GM19438 (cell line): ENCODE results near the gene NAALADL2.

Experiments
- ATAC-seq: cut with Tn5 transposase; IDR thresholded peaks from one replicate; pipeline ENCODE4 v1.9.1; 2021; ENCODE audit warnings: low read depth; ENCODE audit not compliant: unreplicated experiment

The NAALADL2 gene

DNA sequence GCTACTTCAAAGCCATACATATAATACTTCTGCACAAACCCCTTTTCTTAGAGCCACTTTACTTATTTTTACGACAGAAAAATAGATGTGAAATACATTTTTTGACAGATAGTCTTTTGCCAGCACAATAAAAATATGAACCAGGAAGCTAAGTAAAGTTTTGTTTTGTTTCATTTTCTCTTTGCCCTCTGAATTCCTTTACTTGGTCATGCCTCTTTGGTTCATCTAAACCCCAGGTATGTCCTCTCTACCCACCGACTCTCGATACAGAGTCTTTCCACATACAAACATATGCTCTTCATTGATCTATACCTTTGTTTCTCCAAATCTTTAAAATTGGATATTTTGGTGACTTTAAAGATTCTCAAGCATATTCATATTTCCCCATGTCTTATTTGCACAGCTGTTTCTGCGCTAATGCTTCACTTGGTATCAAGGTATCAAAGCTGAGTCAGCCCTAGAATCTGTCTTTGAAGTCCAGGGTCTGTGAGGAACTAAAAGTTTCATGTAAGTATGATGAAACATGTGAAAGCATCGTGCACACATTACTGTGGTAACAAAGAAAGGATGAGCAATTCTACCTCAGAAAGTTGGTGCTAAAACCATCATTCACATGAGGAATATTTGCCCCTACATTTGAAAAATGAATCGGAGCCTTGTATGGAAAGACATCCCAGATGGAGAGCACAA lies 845.4 kb downstream of the NAALADL2 start:
- no peak for ATAC-seq

DNA sequence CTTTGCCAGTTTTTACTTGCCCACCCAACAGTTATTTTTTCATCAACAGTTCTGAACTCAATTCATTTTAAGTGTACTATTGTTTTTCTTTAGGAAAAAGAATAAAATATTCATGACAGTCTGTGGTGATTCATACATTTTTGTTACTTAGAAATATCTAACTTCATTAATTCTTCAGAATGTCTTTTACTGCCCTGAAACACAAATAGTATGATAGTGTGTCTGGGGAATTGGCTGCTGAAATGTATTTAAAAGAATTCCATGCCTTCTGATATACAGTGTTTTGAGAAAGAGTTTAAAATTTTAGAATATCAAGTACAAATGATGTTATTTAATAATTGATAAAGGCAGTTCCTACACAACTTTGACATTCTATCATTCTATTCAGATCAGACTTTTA lies 854.1 kb downstream of the NAALADL2 start:
- ATAC-seq: no peak

- no peak for ATAC-seq
These were observed 857.3 kb downstream of the NAALADL2 start for GRCh38 chr3:175716446-175716845.

DNA sequence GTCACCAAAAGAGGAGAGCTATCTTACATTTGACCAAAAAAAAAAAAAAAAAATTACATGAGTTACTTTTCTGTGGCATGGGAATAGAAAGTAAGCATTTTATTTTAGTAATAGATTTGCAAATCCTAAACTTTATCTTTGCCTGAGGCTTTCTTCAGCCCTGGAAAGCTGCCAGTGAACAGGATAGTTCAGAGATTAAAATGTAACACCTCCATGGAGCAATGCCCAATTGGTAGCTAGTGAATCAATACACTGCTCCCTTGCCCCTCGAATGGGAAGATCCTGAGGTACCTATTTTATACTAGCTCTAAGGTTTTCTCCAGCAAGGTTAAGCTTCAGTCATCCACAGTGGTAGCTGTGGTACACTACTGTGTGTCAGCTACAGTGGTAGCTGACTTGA lies 867.1 kb downstream of the NAALADL2 start:
- no peak for ATAC-seq

DNA sequence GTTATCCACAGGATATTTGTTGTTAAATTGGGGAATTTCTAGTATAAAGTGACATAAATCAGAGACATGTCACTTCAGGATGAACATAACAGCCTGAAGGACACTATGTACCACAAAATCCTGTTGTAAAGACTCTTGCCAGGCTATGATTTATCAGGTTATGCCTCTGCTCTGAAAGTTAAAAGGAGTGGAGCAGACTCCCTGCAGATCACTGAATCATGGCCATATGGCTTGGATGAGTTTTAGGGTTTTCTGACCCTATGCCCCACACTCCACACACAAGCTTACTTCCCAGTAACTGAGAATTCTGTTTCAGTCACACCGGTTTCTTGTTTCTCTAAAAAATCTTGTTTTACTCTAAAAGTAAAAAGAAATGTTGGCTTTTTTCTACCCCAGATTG lies 869.4 kb downstream of the NAALADL2 start:
- no peak for ATAC-seq

DNA sequence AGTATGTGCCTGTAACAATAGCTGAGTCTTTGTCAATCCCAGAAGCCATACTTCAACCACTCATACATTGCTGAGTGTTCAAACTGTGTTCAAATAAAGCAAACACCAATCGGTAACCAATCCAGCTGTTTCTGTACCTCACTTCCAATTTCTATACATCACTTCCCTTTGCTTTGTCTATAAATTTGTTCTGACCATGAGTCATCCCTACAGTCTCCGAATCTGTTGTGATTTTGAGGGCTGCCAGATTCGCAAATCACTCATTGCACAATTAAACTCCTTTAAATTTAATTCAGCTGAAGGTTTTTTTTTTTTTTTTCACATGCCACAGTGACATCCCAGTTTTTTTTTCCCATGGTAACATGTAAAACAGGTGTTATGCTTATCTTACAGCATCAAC lies 870.3 kb downstream of the NAALADL2 start:
- ATAC-seq: no peak

GRCh38 chr3:175731543-175731942 lies 872.4 kb downstream of the NAALADL2 start:
- ATAC-seq: no peak

GRCh38 chr3:175732017-175732416 lies 872.9 kb downstream of the NAALADL2 start:
- no peak for ATAC-seq

DNA sequence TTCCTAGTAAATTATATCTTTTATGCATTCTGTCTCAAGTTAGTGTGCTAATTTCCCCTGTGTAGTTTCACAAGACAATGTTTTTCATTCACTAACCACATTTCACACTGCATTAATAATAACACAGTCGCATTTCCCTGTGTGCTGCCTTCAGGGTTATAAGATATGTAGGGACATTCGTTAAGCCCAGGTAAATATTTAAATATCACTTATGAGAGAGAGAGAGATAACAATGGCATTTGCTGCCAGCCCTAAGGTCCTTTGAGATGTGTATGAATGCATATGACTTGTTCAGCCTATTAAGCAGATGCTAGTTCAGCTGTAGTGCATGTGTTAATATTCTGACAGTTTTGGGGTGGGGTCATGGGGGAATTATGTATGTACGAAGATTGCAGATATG lies 876.7 kb downstream of the NAALADL2 start:
- no peak for ATAC-seq

DNA sequence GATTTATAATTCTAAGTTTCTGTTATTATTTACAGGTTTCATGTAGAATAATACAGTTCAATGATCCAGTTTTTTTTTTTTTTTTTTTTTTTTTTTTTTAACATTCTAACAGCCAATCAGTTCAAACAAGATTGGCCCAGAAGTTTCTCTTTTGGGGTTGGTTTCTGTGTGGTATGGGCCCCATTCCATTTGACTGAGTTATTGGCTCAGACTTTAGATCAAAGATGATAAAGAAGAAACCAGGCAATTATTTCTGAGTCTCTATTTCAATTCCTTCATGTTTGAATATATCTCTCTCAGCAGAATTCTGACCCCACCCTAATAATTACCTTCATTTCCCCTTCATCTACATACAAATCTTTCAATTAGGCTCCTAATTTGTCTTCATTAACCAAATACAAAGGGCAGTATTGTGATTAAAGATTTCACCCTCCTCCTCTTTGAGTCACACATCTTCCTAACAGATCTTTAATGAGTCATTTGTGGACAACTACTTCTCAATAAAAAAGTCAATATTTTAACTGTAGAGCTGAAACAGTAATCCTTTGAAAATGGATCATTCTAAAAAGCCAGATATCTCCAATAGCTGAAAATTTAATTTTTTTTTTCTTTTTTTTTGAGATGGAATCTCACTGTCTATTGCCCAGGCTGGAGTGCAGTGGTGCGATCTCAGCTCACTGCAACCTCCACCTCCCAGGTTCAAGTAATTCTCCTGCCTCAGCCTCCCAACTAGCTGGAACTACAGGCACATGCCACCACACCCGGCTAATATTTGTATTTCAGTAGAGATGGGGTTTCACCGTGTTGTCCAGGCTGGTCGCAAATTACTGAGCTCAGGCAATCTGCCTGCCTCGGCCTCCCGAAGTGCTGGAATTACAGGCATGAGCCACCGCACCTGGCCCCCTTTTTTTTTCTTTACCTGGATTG lies 878.8 kb downstream of the NAALADL2 start:
- ATAC-seq: no peak

GRCh38 chr3:175741951-175742350 lies 882.8 kb downstream of the NAALADL2 start:
- ATAC-seq: no peak

GRCh38 chr3:175743733-175744400 lies 884.7 kb downstream of the NAALADL2 start:
- ATAC-seq: no peak

- ATAC-seq: no peak
These were observed 887.2 kb downstream of the NAALADL2 start for GRCh38 chr3:175746308-175746707.

- ATAC-seq: no peak
These were observed 889.1 kb downstream of the NAALADL2 start for GRCh38 chr3:175748087-175748730.

DNA sequence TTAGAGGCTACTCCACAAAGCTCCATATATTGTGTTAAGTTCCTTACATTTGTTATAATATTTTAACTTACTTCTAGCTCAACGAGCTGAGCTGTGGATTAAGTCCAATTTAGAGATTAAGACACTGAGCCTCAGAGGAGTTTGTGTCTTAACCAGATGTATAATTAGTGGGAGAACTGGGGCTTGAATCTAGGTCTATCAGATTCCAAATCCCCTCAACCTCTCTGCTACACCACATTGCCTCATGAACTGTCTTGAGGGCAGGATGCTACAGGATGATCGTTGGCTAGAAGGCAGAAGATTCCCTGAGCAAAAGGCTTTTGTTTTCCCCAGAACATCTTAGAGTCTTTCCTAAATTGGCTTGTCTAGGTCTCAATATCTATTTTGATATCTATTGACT lies 890.8 kb downstream of the NAALADL2 start:
- no peak for ATAC-seq

- no peak for ATAC-seq
These were observed 892.0 kb downstream of the NAALADL2 start for GRCh38 chr3:175751089-175751488.

- no peak for ATAC-seq
These were observed 904.8 kb downstream of the NAALADL2 start for GRCh38 chr3:175763948-175764347.

DNA sequence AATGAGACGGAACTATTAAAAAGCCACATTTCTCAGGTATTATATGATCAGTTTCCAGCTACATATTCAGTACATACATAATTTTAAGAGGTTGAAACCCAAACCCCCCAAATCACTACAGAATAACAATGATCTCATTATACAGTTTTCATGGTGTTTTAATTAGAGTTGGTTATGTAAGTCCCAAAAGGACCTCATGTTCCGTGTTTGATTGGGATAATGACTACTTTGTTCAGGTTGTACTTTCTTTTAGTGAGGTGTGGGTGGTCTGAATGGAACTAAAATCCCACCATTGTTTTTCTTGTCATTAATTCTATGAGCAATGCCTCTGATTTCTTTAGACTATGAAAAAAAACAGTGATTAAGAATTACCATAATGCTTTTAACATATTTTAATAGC lies 905.6 kb downstream of the NAALADL2 start:
- no peak for ATAC-seq

DNA sequence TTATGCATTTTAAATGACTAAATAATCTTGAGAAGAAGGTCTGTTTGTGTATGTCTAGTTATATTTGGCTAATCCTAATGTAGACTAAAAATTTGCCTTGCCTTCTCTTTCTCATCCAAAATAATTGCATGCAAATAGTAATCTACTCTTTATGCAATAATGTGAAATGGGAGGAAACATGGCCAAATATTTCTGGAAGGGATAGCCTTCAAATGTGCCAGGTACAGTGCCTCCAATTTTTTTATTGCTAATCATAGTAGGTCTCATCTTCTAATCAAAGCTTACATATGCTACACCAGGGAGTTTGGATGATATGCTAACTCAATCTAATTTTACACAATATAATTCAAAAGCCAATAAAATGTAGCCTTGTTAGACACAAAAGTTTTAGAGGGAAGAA lies 911.3 kb downstream of the NAALADL2 start:
- no peak for ATAC-seq

DNA sequence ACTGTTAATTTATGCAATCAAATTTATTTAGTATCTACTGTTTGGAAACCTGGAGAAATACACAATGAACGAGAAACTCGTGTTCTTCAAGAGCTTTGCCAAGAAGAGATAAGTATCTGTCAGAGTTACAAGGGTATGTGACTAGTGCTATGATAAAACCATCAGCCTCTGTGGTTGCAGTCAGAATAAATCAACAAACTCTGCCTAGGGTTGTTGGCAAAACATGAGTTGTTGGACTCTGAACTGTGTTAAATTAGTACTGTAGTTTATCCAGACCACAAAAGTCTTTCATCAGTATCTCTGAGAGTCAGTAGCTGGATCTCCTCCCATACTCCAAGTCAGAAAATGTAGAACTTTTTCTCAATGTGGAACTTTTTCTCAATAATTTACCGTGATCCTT lies 918.4 kb downstream of the NAALADL2 start:
- no peak for ATAC-seq

DNA sequence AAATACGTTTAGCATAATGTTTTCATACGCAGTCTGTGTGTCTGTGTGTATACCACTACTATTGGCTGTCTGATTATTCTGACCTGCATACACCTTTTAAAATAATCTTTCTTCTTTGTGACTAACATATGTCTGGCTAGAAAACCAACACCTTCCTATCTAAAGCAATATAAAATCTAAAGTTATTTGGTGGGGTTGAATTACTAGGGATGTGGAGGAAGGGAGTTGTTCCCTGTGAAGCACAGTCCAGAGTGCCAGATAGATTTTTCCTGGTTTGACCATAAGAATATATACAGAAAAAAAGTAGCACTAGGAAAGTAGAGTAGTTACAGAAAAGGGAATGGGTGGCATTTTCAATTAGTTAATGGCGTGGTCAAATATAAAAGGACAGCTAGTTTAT lies 918.8 kb downstream of the NAALADL2 start:
- no peak for ATAC-seq
